GM19099 (cell line): Measurements from ENCODE around the gene CDH2.

Experiments used
- POLR2A ChIP-seq: IDR thresholded peaks from 3 replicates; pipeline ENCODE4 v1.6.1; 2011; ENCODE audit warnings: low read depth; ENCODE audit not compliant: insufficient read length; ENCODE audit errors: extremely low read depth

Gene CDH2

DNA sequence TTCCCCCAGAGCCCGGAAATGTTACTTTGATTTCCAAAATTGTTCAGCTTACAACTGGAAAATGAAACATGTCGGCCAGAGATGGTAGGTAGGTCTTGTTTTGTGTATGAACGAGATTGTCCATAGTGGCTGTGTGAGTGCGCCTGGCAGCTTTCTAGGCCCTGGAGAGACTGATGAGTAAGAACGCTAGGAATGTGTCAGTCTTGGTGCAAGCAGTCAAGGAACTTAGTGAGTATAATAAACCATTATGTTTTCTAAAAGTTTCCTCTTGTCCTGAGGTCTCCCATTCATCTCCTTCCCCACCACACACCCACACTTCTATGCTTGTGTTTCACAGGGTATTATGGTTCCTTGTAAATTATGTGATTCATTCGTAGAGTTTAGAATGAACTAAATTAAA is 234.2 kb downstream of the CDH2 start:
- no peak for TF ChIP-seq POLR2A

DNA sequence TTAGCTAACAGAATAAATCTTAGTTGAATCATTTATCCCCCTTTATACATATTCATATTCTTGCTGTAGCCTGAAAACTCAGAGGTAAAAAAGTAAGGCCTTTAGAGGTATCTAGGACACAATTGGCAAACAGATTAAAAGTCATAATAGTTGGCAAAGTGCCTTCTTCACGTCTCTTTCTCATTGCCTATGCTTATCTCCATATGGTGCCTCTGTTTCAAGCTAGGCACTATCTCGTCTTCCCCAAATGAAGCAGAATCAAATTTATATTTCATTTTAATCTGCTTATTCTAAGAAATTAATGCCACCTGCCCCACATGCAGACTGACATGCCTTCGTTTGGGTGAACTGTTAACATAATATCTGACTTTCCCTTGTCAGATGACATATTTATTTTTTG is 245.4 kb downstream of the CDH2 start:
- TF ChIP-seq POLR2A, result no peak

DNA sequence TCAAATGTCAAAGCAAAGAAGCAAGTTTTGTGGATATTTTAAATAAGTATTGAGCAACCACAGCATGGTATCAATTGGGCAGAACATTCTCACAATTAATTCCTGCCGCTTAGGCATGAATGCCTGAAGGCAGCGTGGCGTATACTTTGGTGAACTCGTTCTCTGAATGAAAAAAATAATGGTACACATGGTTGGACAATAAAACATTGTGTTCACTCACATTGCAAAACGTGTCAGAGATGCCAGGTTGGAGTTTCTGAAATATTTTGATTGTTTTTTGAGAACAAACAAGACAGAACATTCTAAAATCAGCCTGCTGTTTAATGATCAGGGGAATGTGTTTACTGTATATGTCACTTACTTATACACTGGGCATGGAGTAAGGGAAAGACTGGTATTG is 254.2 kb downstream of the CDH2 start:
- no peak for TF ChIP-seq POLR2A

DNA sequence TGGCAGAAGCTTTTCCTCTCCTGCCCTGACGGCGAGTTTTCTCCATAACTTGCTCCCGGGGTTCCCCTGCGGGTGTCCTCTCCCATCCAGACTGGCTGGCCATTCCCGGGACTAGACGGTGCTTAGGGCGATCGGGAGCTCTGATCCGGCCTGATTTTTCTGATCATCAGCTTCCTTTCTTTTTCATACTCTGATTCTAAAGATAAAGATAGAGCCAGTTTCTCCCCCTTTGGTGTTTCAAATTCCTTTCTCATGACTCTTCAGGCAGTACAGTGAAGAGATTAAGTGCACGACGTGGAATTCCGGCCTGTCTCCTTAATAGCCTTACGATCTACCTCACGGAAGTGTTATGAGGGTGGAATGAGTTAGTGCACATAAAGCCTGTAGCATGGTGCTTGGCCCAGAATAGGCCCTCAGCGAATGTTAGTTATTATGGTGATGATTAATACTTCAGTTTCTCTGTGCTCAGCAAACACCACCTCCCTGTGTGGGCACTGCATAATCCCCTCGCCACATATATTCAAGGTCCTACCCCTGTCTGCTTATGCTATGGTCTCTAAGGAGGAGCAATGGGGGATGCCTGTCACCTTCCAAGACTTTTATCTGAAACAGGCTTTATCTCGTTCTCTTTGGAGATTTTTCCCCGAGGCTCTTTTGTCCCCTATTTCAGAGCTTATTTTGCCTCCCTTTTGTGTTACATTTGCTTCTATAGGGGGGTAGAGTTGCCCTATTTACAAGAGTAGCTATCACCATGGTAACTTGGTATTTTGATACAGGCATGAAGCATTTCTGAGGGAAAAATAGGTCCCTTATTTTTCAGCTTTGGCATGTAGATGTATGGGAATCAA is 254.8 kb downstream of the CDH2 start:
- no peak for TF ChIP-seq POLR2A

DNA sequence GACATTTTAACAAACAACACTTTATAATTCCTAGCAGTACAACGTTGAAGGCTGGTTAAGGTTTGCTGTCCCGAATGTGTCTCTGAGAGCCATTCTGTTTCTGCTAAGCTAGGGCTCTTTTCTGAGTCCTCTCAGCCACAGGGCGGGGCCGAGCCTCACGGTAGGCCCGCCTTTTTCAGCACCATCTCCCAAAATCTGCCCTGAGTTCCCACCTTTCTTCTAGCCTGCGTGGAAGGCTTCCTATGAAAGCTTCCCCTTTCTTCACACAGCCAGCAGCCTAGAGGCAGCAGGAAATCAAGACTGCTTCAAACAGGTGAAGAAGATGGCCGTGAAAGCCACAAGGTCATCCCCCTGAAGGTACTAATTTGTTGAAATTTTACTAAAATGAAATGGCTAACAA is 255.5 kb downstream of the CDH2 start:
- no peak for TF ChIP-seq POLR2A

DNA sequence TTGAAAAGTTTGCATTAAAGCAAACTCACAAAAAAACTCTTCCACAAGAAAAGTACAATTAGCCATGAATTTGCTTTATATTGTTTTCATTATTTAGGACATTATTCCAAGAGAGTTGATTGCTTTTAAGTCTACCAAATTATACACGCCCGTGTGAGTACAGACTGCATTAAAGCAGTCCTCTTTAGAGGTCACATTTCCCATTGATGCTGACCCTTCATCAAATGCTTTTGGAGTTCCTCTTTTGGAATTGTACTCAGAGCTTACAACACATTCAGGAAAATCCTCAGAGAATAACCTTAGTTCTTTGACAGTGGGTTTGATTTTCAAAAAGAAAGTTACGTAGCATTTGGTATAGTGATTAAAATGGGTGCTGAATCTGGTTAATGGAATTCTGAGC is 256.1 kb downstream of the CDH2 start:
- no peak for TF ChIP-seq POLR2A

DNA sequence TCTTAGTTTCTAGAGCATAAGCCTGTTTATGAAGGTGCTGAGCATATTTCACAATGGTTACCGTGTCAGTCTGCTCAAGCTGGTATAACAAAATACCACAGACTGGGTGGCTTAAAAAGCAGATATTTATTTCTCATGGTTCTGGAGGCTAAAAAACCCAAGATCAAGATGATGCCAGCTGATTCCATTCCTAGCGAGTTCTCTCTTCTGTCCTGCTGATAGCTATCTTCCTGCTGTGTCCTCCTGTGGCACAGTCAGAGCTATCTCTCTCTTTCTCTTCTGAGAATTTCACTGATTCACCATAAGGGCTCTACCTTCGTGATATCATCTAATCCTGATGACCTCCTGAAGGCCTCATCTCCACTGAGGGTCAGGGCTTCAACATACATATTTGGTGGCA is 273.0 kb downstream of the CDH2 start:
- TF ChIP-seq POLR2A, result no peak

DNA sequence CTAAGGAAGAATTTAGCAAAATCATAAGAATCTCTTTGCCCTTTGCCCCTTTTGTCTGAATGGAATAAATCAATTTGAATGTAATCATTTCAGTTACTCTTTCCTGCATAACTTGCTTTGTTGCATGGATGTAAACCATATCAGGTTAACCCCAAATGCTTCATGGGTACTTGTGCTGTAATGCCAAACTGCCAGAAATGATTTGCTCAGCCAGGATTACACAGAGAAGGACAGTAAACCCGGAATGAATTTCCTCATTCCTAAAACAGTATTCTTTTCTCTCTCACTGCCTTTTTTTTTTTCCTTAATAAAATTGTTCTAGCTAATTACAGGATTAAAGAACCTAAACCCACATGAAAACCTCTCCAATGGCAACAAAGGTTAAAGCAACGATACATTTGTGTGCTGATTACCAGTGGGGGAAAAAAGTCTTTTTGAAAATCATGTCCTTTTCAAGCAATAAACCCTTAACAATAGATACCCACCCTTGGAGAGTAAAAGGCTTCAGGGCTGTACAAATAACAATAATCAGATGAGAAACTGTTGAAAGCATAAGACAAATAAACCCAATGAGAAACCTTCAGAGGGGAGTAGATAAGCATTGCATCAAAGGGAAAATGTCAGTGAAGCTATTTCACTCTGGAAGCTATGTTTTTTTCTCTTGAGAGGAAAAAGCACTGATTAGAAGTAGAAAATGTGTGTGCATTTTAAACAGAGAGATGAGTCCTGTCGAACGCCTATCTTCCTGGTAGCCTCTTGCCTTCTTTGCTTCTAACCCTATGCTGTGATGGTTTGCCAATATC is 275.3 kb downstream of the CDH2 start:
- no peak for TF ChIP-seq POLR2A
